Activated gamma-delta T cell treated with anti-CD3 and anti-CD28 coated beads, Interleukin-2, amount 50 U/mL, for 16 hours (primary cell): ENCODE results near the gene KIF3A.

ENCODE experiments used
- DNase-seq: peaks from one replicate; pipeline ENCODE4 v3.0.0-alpha.2; 2020; ENCODE audit warnings: low read depth

Gene KIF3A

DNA sequence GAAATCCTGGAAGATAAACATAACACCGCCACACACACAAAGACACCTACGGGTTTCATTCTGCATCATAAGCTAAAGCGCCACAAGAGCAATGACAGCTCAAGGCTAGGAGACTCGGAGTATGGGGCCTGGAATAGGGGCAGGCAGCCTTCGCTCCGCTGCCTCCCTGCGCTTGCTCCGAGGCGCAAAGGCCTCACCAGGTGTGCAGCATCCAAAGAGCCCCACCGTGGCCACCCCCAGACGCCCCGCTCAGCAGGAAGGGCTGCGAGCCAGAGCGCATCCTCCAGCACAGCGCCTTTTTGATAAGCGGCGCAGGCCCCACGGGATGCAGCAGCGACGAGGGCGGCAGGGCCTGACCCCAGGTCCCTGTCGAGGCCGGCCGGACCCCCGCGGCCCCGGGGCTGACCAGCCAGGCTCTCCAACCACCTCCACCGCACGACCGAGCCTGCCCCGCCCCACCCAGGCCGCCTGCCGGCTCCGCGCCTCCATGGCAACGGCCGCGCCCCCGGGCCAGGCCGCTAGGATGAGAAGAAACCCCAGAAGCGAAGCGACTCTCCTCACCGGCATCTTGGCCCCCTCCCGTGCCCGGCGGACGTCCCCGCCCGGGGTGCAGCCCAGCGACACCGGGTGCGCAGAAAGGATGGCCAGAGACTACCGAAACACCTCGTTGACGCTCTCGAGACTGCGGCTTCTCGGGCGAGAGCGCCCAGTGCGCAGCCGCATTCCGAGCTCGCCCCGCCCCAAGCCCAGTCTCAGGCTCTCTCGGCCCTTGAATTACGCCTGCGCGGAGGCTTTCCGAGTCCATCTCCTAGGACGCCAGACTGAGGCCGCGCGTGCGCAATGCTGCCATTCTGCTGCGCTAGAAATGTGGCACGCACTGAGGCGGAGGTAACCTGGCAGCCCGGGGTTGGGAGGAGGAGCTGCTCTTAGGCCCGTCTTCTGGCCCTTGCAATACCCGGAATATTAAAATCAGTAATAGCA lies at the start of gene KIF3A:
Gene KIF3A (minus strand): TSS at position 694 of the 981 bp plus-strand sequence. CDS start 127 bp downstream, at position 567.
- DNase-seq, result peak; percentile 98

DNA sequence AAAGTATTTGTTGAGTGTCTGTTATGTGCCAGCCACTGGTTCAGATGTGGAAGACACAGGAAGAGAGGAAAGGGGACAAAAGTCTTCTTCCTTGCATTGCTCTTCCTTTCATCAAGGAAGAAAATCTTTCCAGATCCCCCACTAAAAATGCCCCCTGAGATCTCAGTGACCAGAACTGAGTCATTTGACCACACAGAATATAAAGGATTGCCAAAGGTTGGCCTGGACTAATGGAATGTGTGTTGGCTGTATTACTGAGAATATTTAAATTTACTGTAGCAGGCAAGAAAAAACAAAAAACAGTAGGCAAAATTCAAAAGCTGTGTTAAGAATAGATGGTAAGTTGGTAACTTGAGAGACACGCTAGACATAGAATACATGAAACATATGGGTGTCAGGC lies 49.7 kb upstream of the KIF3A start:
- DNase-seq, result no peak

DNA sequence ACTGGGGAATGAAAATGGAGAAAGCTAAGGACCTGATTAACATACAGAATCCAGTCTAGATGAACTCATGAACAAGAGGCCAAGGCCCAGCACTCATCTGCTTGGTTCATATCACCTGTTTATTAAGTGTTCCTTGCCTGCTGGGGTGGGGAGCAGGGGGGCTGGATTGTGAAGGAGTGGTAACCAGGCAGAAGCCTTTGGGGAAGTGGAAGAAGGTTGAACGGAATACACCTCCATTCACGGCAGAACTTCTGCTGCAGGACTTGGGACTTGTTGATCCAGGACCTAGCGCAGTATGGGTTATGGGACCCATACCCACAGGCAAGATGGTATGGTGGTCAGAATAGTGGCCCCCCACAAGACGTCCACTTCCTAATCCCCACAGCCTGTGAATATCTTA lies 48.5 kb upstream of the KIF3A start:
- DNase-seq, result no peak

DNA sequence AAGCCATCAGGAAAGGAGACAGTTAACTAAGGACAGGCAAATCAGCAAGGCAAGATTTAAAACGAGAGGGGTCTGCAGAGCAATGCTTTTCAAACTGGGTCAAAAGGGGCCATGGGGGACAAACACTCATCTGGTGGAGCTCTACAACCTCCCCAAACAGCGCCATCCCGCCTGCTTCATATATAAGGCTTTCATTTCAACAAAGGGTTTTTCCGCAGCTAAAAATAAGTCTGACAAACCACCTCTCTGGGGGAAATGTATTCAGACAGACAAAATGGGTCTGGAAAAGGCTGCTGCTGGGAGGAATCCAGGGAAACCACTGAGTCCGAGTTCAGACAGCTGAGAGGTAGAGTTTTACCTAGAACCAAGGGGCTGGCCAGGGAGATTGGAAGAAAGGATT lies 48.0 kb upstream of the KIF3A start:
- DNase-seq, result no peak

DNA sequence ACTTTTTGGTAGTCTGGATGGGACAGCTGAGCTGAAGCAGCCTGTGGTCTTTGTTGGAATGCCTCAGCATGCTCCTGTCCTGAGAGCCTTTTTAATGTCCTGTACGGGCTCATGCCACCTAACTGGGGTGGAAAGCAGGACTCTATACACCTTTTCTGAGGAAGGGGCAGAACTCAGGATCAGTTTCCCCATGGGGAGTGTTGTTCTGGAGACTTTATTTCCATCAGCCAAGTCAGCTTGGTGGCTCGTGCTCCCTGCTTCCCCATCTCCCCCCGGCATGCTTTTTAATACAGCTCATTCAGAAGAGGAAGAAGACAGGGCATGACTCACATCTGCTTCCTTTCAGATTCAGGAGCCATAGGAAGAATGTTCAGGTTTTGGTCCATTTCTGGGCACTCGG lies 44.8 kb upstream of the KIF3A start:
- DNase-seq, result no peak

DNA sequence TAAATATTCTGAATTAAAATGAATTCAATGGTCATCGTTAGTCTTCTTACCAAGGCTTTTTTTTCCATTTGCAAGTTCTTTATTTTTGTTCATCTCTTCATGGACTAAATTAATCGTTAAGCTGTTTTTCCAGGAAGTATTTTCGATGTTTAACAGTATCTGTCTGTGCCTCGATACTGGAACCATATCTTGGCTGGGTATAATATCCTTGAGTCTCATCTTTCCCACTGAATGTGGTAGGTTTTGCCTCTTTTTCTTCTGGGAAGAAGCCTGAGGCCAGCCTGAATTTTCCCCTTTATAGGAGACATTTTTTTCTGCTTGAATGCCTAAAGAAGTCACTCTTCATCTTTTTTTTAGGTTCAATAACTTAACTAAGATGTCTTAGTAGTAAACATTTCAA lies 43.7 kb upstream of the KIF3A start:
- no peak for DNase-seq

DNA sequence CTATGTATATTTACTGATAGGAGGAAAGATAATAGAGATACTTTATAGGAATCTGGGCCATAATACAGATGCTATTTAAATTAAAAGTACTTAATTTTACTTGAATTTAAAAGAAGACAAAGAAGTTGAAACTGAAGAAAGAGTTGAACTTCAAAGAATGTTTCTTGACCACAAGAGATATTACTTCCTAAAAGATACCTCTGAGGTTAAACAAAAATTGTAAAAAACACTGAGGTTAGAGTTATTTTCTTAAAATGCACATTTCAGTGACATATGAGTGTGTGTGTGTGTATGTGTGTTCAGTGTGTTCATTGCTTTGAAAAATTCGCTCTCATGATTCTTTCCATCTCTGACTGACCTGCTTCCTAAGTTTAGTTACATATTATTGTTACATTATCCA lies 43.2 kb upstream of the KIF3A start:
- DNase-seq, result no peak

DNA sequence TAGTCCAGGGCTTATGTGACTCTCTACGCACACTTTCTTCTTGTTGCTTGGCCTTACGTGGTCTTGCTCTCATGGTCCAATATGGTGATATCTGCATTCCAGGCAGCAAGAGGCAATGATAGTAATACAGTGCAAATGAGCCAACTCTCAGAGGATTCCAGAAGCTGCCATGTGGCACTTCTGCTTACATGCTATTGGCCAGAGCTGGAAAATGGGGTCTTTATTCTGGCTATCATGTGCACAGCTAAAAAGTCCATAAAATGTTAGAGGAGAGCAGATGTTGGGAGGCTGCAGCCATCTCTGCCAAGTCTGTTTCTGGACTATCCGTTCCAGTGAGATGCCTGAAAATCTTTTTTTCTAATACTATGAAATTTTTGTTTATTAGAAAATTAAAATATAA lies 42.6 kb upstream of the KIF3A start:
- no peak for DNase-seq

DNA sequence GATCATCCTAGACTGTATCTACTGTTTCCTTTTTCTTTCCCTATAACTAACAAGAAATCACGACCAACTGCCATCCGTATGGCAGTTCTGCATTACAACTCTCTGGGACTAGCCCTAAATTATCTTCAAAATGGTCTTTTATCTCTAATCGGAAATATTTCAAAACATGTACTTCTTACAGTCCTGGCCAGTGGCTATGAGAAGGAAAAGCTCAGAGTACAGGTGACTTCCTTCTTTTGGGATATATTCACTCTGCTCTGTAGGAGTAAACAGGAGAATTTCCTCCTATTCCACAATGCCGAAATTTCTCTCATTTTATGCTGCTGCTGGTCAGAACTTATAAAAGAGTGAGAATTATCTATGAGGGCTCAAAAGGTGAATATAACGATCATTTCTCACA lies 41.5 kb upstream of the KIF3A start:
- no peak for DNase-seq

DNA sequence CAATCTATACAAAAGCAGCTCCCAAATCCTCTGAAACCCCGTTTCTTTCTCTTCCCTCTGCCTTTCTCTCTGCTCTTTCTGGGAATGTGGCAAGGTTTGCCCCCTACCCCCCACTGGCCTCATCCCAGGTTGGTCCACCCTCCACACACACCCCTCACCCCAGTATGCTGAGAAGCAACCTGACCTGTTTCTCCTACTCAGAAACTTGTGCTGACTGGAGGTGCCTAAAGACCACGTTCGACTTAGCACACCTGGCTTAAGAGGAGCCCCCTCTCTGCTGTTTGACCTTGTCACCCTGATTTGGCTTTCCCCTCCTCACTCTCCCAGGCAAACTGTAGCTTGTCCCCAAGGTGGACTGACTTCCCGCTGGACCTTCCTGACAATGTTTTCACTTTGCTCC lies 40.8 kb upstream of the KIF3A start:
- DNase-seq, result no peak

DNA sequence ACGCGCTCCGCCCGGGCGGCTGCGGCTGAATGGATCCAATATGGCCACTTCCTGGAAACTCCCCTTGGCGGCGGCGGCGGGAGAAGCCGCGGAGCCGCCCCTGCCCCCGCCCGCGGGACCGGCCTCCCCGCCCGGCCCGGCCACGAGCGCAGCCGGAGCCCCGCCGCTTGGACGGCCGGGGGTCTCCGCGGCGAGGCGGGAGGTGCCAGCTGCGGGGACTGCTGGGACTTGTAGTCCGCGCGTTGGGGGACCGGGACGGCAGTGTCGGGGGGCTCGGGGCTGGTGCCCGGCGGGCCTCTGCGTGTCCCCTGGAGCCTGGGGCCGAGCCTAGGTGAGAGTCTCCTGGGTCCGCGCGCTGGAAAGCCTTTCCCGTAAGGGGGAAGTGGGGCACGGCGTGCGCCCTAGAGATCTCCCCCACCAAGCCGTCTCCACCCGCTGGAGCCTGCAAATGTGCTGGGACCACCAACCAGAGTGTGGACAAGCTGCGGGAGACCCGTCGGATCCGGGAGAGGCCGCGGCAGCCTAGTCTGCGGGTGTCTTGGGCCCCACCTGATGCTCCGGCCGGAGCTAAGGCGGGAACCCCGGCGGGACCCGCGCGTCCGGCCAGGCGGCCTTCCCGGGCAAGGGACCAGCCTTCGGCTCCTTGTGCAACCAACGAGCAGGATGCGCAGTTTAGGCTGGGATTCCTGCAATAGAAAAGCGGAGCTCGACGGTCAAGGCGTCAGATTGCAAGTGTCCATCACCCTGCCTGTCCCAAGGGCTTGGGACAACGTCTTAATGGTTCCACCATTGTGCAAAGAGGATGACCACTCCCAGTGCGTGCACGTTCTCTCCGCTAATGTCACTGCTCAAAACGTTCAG lies 40.1 kb upstream of the KIF3A start, which contains the start of gene SEPTIN8:
Gene SEPTIN8 (minus strand): TSS at position 31 of the 861 bp plus-strand sequence. CDS start 102 bp downstream, outside the sequence.
- DNase-seq, result peak; percentile 14

DNA sequence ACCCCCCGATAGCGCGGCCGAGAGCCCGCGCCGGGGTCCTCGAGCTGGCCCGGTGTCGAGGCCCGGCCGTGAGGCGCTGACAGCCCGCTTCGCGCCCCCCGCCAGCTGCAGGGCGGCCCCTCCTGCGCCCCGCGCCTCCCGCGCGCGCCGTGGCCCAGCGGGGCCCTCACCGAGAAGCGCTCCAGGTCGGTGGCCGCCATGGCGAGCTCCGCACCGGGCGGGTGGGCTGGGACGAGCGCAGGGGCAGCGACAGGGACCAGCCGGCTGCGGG lies 39.5 kb upstream of the KIF3A start:
- no peak for DNase-seq

DNA sequence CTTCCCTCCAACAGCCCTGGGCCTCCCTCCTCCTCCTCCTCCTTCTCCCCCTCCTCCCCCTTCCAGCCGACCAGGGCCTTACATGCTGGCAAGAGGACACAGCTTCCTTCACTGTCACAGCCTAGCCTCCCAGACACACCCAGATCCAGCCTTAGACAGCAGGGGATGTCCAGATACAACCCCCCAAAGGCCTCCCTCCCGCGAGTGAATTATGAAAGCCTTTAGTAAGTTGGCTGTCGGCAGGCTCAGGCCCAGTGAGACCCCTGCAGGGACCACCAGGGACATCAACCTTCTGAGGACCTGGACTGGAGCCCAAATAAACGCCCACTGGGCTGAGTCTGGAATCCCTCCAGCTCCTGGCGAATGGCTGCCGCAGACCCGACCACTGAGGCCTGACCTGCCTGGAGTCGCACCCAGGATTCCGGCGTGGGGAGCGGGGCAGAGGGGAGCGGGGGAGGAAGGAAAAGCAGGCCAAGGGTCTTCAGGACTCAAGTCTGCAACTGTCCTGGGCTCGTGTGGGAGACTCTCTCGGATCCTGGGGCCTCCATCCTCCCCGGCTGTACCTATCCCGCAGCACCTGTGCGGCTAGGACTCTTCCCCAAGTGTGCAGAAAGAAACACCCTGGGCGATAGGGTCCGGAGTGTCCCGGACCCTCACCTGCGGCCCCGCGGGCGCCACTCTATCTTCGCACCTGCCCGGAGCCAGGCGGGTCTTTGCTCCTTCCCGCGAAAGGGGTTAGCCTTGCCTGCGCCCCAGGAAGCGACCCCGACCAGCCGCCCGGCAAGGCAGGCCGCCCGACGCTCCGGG lies 39.0 kb upstream of the KIF3A start:
- no peak for DNase-seq

DNA sequence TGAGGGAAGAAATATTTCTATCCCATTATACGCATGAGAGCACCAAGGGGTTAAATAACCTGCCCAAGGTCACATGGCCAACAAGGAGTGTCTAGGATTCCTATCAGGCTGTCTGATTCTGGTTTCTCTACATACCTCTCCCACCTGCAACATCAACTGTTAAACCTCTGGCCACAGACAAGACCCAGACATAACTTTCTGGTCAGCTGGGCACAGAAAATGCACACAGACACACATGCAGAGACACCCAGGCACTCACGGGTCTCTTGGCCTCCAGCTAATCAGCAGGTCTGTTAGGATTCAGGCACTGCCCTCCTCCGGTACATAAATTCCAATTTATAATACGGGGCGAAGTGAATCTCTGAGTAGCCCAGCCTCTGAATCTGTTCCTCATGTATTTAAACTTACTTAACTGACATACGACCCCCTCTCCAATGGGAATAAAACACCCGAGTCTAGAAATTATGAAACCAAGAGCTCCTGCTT lies 38.2 kb upstream of the KIF3A start:
- no peak for DNase-seq

DNA sequence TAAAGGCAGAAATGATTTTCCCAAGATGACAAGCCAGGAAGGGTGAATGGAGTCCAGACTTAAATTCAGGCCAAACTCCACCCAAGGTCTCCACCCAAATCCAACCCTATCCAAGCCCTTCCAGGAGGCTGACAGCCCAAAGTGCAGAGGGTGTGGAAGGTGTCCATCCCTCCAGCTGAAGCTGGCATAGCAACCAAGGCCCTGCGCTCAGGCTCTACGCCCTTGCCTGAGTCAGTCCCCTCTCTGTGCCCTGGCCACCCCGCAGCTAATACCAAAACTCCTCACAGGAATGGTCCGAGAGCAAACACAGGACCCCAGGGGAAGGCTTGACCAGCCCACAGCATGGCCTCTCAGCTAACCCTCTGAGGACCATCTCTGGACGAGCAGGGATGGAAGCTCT lies 37.5 kb upstream of the KIF3A start:
- DNase-seq, result no peak

DNA sequence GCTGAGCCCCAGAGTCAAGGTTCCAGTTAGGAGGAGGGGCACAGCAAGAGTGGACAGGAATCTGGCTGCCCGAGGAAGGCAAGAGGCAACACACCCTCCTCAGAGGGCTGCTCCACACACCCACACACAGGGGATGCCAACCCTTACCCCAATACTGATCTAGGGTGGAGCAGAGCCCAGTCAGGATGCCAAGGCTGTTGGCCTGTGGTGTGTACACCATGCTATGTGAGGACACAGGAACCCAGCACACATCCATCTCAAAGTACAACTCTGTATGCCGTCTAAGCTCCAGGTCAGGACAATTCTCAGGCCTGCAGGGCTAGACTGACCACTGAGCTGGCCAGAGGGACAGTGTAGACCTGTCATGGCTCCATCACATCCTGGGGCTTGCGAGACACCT lies 37.1 kb upstream of the KIF3A start:
- no peak for DNase-seq

DNA sequence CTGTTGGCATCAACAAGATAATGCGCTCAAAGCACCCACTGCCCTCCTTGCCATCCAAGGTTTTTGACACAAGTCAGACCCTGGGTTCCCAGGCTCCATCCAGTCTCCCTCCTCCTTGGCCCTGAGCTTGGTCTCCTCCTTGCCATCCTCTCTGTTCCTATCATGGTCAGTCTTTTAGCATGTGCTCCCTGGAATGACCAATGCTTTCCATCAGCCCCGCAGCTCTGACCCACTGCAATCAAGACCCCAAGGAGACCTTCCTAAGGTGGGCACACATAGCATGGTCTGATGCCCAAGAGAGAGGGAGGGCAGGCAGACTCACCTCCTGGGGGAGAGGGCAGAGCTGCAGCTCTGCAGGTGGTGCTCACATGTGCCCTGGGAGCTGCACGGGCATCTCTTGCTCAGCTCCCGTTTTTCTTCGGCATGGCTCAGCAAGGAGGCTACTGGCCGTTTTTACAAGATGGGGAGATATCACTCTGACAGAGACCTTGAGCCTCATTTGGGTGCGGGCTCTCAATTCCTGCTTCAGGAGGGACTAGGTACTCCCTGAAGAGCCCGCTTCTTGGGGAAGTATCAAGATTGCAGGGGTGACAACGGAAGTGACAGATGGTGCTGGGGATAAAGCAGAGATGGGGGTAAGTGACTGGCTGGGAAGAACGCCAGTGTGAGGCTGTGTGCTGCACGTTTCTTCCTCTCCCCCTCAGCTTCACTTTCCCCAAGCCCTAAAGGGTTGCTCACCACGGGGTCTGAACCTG lies 36.4 kb upstream of the KIF3A start:
- no peak for DNase-seq

DNA sequence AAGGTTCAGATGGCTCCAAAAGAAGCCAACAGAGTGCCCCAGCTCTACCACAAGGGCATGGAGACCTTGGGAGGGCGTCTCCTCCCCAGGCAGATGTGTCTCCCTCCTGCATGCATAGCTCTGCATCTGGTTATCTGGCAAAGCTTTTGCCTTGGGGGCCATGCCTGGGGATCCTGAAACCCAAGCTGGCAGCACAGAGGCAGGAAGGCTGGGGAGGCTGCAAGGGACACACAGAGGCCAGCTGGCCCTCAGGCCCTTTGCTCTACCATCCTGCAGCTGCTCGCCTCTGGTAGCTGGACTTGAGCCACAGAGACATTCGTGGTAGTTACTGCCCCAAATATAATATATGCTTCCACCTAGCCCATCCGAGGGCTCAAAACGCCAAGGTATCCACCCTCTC lies 35.8 kb upstream of the KIF3A start:
- DNase-seq, result no peak

DNA sequence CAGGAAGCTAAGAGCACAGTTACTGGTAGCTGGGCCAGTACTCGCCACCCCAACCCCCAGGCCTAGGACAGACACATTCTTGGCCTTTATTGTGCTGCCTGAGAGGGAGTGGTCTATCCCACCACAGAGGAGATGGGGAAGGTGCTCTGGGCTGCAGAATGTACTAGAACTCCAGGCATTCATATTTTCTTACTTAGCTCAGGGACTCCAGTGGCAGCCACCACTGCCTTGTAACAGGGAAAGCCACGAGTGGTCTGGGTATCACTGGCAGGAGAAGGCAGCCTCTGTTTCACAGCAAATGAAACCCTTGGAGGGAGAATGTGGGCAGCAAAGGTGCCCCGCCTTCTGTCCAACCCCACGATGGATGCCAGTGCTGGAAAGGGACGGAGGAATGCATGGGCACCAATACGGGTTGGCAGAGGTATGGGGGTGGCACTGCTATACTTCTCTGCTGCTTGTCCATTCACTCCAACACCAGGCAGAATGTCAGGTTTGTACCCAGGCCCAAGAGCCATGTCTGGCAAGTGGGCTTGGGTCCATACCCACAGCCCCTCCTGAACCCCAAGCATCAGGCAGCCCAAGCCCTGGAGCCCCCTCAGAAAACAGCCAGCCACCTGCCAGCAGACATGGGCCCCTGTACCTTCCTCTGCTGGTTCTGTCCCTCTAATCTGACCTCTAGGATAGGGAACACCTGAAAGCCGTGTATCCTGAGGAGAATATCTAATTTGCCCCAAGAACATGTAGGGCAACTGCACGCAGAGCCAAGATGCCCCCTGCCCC lies 35.1 kb upstream of the KIF3A start:
- no peak for DNase-seq

DNA sequence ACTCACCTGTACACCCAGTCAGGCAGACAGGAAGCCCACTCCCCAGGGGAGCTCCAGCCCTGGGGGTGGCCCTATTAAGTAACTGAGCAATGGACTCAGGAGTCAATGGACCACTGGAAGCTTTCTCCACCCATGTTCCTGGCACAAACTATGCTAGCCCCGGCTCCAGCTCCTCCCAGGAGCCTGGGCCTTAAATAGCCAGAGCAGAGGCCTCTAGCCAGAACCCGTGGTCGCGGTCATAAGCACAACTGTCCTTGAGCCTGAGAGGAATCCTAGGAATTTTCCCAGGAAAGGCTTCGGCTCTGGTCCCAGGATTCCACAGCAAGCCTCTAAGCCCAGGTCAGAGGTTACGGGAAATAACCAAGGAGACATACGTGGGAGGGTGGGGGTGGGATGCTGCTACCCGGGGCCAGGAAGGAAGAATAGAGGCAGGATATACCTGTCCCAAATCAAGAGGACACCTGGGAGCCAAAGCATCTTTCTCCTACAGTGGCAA lies 34.2 kb upstream of the KIF3A start:
- no peak for DNase-seq
